ENCODE data around the gene GRAP2.
"Not testable (repeated sequence)": the region's sequence is repeated elsewhere in the genome, so short reads cannot be mapped to it uniquely, and the experiment has no call there.

GRAP2 gene

GRCh38 chr22:39897841-39898240, 3.0 kb upstream of the GRAP2 start:
- no peak for DNase-seq (ENCODE audit: low read depth in 2 of 2)

- DNase-seq (ENCODE audit: low read depth in 2 of 2), result no peak
Measured at GRCh38 chr22:39898997-39899396, 1.9 kb upstream of the GRAP2 start.

- DNase-seq (ENCODE audit: low read depth in 2 of 2), result no peak
Measured at GRCh38 chr22:39901565-39902146, 772 bp downstream of the GRAP2 start.

DNA sequence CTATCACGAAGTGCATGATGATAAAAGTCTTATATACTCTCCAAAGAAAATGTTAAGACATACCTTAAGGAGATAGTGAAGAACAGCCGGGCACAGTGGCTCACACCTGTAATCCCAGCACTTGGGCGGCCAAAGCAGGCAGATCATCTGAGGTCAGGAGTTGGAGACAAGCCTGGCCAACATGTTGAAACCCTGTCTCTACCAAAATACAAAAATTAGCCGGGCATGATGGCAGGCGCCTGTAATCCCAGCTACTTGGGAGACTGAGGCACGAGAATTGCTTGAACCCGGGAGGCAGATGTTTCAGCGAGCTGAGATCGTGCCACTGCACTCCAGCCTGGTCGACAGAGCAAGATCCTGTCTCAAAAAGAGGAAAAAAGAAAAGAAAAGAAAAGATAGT, 3.1 kb downstream of the GRAP2 start:
- not testable (repeated sequence) for DNase-seq (ENCODE audit: low read depth in 2 of 2)

- no peak for DNase-seq (ENCODE audit: low read depth in 2 of 2)
Measured at GRCh38 chr22:39904862-39905261, 4.0 kb downstream of the GRAP2 start.

DNA sequence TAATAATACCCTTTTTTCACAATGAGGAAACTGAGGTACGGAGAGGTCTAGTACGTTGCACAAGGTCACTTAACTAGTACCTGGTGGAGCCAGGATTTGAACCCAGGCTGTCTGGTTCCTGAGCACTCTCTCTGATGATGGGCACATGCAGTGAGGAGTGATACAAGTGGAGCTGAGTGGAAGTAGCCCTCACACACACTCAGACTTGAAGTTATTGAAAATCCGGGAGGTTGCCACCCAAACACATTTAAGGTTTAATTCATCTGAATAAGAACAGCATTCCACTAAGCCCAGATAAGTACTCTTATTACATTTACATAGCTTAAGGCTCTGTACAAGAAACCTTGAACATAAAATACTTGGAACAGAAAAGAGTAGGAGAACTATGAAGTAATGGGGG, 4.8 kb downstream of the GRAP2 start:
- no peak for DNase-seq (ENCODE audit: low read depth in 2 of 2)

GRCh38 chr22:39906207-39906606, 5.3 kb downstream of the GRAP2 start:
- DNase-seq (ENCODE audit: low read depth in 2 of 2), result no peak

DNA sequence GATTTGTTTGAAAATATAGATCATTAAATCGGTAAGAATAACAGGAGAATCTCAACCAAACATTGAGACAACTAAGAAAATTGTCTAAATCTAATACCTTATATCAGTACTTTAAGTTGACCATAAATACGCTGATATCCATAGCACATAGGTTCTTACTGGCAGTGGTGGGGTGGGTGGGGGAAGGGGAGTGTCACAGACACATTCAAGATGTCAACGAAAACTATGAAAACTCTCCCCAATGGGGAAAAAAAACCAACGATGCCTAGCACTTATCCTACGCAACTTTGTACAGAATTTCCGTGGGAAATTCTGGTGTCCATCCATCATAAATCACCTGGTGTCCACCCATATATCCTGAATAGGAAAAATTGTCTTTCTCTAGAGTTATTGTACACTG, 6.2 kb downstream of the GRAP2 start:
- no peak for DNase-seq (ENCODE audit: low read depth in 2 of 2)

DNA sequence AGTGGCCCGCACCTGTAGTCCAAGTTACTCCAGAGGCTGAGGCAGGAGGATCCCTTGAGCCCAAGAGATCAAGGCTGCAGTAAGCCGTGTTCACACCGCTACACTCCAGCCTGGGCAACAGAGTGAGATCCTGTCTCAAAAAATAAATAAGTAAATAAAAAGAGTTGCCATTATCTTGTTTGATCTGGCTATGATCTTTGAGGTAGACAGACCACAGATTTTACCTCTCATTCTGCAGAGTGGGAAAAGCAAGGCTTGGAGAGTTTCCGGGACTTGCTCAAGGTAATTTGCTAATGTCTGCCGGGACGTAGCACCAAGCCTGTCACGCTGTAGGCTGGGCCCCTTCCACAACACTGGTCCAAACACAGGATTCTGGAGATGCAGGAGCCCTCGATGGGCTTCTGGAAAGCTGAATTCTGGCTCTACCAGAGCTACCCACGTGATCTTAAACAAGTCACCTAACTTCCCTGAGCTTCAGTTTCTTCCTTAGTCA, 6.8 kb downstream of the GRAP2 start:
- DNase-seq (ENCODE audit: low read depth in 2 of 2), result no peak

DNA sequence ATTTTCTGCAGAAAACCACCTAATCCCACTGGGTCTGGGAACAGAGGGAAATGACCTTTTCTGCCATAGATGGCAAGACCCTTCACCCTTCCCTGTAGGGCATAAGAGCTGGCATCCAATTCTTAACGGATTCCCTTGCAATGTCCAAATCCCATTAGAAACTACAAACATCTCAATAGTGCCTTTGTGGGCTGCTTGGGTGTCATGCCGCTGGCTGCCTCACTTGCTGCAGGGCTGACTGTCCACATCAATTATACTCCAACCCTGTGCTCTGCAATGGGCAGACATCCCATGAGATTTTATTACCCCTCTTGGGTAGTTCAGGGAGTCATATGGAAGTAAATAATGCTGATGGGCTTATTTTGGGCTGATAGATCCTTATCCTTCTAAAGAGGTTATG, 7.3 kb downstream of the GRAP2 start:
- DNase-seq (ENCODE audit: low read depth in 2 of 2), result no peak

- no peak for DNase-seq (ENCODE audit: low read depth in 2 of 2)
Measured at GRCh38 chr22:39908737-39909136, 7.9 kb downstream of the GRAP2 start.

DNA sequence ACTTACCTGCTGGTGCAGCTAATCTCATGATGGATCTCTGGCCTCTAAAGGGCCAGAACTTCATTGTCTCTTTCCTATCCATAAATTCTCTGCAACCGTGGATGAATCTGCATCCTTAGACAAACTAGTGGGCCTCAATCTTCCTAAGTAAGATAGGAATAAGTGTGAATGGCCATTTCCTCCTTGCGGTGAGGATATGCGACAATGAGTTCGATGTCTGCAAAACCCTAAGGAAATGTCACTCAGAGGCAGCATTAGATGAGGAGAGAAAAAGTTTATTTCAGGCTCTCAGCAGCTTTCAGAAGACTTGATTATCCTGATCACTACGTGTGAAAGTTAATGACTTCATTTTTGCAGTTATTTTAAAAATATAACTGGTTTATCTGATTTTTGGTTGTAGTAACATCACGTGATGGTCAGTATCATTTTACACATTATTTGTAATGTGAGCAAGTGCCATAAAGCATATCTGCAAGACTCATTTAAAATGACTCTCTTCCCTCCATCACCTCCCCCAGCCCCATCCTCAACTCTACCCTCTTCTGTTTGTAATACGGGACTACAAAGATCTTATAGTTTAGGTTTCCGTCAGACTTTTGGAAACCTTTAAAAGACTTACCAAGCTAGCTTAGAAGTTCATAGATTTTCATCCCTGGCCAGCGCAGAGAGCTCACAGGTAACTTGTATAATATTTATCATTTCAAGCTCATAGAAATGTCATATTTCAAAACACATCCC, 10.2 kb downstream of the GRAP2 start:
- no peak for DNase-seq (ENCODE audit: low read depth in 2 of 2)

- DNase-seq (ENCODE audit: low read depth in 2 of 2), result no peak
Measured at GRCh38 chr22:39913321-39913720, 12.4 kb downstream of the GRAP2 start.

- DNase-seq (ENCODE audit: low read depth in 2 of 2), result no peak
Measured at GRCh38 chr22:39913886-39914285, 13.0 kb downstream of the GRAP2 start.

GRCh38 chr22:39914584-39914983, 13.7 kb downstream of the GRAP2 start:
- DNase-seq (ENCODE audit: low read depth in 2 of 2), result no peak

- DNase-seq (ENCODE audit: low read depth in 2 of 2), result no peak
Measured at GRCh38 chr22:39915295-39915726, 14.4 kb downstream of the GRAP2 start.

DNA sequence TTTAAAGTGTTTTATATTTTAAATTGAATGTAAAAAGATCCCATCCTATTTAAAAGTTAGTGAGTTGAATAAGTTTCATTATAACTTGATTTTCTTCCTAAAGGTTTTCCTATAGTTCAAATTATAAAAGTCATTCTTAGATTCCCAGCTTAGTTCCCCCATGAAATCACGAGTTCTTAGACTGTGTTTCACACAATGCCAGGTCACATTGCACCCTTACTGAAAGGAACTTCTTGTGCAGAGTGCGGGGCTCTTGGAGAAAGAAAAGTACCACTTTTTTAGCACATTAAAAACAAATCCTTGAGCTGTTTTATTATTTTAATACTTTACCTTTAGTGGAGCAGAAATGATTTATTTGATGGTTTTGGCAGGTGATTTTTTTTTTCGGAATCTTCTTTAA, 15.6 kb downstream of the GRAP2 start:
- DNase-seq (ENCODE audit: low read depth in 2 of 2), result no peak

- no peak for DNase-seq (ENCODE audit: low read depth in 2 of 2)
Measured at GRCh38 chr22:39917197-39917643, 16.3 kb downstream of the GRAP2 start.

GRCh38 chr22:39917776-39918495, 17.1 kb downstream of the GRAP2 start:
- no peak for DNase-seq (ENCODE audit: low read depth in 2 of 2)

DNA sequence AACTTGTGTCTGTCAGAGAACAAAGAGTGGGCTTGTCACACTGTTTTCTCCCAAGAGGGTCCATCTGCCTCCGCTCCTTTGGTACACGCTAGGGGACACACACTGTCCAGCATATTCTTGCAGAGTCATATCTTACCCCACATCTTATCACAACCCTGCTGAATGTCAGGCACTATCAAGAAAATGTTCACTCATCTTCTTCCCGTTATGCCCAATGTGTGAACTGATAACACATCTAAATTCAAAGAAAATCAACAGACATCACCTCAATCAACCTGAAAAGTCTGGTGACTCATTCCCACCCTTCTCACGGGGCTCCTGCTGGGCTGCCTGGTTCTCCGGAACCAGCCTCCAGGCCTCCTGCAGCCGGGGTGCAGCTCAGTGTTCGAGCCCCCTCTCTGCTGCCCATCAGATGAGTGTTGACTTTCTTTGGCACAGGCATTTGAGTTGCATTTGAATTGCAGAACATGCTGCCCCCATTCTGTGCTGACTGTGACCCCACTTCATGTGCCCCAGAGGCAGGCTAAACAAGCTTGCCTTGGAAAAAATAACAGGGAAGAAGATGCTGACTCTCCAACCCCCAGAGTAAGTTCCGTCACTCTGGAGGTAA, 19.4 kb downstream of the GRAP2 start:
- peak in 1 of 2 donors; percentile 52 for DNase-seq (ENCODE audit: low read depth in 2 of 2)

DNA sequence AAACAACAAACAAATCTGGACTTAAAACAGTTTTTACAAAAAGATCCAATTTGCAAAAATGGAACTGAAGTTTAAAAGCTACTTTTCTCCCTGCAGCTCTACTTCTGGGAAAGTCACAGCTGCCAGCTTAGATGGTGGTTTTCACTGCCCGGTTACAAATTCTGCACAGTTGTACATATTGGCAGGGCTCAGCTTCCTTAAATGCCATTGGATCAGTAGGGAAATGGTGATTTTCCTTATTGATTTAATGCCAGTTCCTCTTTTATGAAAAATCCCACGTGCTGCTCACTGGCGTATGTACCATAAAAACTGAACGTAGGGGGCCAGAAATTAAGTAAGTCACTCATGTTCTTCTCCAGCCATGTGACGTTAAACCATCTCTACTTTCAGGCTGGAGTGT, 22.8 kb downstream of the GRAP2 start:
- DNase-seq (ENCODE audit: low read depth in 2 of 2), result no peak

DNA sequence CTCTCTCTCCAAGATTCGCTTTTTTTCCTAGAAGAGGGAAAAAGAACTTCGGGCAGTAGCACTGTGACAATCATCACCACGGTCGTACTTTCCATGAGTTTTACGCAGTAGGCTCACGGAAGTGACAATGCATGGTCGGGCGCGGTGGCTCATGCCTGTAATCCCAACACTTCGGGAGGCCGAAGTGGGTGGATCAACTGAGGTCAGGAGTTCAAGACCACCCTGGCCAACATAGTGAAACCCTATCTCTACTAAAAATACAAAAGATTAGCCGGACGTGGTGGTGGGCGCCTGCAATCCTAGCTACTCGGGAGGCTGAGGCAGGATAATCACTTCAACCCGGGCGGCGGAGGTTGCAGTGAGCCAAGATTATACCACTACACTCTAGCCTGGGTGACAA, 23.4 kb downstream of the GRAP2 start:
- DNase-seq (ENCODE audit: low read depth in 2 of 2), result no peak

All from activated CD8-positive, alpha-beta memory T cell treated with anti-CD3 and anti-CD28 coated beads for 4 hours (primary cell).